ENCODE results near the gene GALNT2. TPM values are rescaled to one million over a fixed set of nuclear protein-coding genes. Genes with fewer than 3 reads are reported as not detected.

Gene GALNT2
- total RNA-seq, 1 experiment from 2014 or later, result 36.3 TPM

GRCh38 chr1:230300322-230301301, 233.6 kb downstream of the GALNT2 start:
- DNase-seq (ENCODE audit: low read depth), result no peak
- in situ Hi-C loops (cut with HindIII; ENCODE audit: low pct_unique_long_range_greater_than_20kb, low sequenced_read_pairs), result no loop called here

GRCh38 chr1:230301322-230301721, 234.3 kb downstream of the GALNT2 start:
- DNase-seq (ENCODE audit: low read depth), result no peak
- in situ Hi-C loops (cut with HindIII; ENCODE audit: low pct_unique_long_range_greater_than_20kb, low sequenced_read_pairs), result no loop called here

GRCh38 chr1:230301822-230302221, 234.8 kb downstream of the GALNT2 start:
- in situ Hi-C loops (cut with HindIII; ENCODE audit: low pct_unique_long_range_greater_than_20kb, low sequenced_read_pairs), result no loop called here
- no peak for DNase-seq (ENCODE audit: low read depth)

- in situ Hi-C loops (cut with HindIII; ENCODE audit: low pct_unique_long_range_greater_than_20kb, low sequenced_read_pairs), result no loop called here
- no peak for DNase-seq (ENCODE audit: low read depth)
Observed at GRCh38 chr1:230303069-230303468, 236.0 kb downstream of the GALNT2 start.

GRCh38 chr1:230303822-230304221, 236.8 kb downstream of the GALNT2 start:
- in situ Hi-C loops (cut with HindIII; ENCODE audit: low pct_unique_long_range_greater_than_20kb, low sequenced_read_pairs), result no loop called here
- DNase-seq (ENCODE audit: low read depth), result no peak

GRCh38 chr1:230306169-230306568, 239.1 kb downstream of the GALNT2 start:
- in situ Hi-C loops (cut with HindIII; ENCODE audit: low pct_unique_long_range_greater_than_20kb, low sequenced_read_pairs), result no loop called here
- DNase-seq (ENCODE audit: low read depth), result no peak

GRCh38 chr1:230307213-230307612, 240.2 kb downstream of the GALNT2 start:
- DNase-seq (ENCODE audit: low read depth), result peak; percentile 63
- in situ Hi-C loops (cut with HindIII; ENCODE audit: low pct_unique_long_range_greater_than_20kb, low sequenced_read_pairs), result no loop called here

- in situ Hi-C loops (cut with HindIII; ENCODE audit: low pct_unique_long_range_greater_than_20kb, low sequenced_read_pairs), result no loop called here
- DNase-seq (ENCODE audit: low read depth), result peak; percentile 82
Observed at GRCh38 chr1:230308039-230308438, 241.0 kb downstream of the GALNT2 start.

- in situ Hi-C loops (cut with HindIII; ENCODE audit: low pct_unique_long_range_greater_than_20kb, low sequenced_read_pairs), result no loop called here
- DNase-seq (ENCODE audit: low read depth), result no peak
Observed at GRCh38 chr1:230308821-230309220, 241.8 kb downstream of the GALNT2 start.

- no peak for DNase-seq (ENCODE audit: low read depth)
- in situ Hi-C loops (cut with HindIII; ENCODE audit: low pct_unique_long_range_greater_than_20kb, low sequenced_read_pairs), result no loop called here
Observed at GRCh38 chr1:230309646-230310177, 242.7 kb downstream of the GALNT2 start.

- peak; percentile 58 for DNase-seq (ENCODE audit: low read depth)
- in situ Hi-C loops (cut with HindIII; ENCODE audit: low pct_unique_long_range_greater_than_20kb, low sequenced_read_pairs), result no loop called here
Observed at GRCh38 chr1:230310381-230311163, 243.5 kb downstream of the GALNT2 start.

- in situ Hi-C loops (cut with HindIII; ENCODE audit: low pct_unique_long_range_greater_than_20kb, low sequenced_read_pairs), result no loop called here
- no peak for DNase-seq (ENCODE audit: low read depth)
Observed at GRCh38 chr1:230312676-230313075, 245.6 kb downstream of the GALNT2 start.

GRCh38 chr1:230313453-230314141, 246.6 kb downstream of the GALNT2 start:
- in situ Hi-C loops (cut with HindIII; ENCODE audit: low pct_unique_long_range_greater_than_20kb, low sequenced_read_pairs), result no loop called here
- DNase-seq (ENCODE audit: low read depth), result no peak

- in situ Hi-C loops (cut with HindIII; ENCODE audit: low pct_unique_long_range_greater_than_20kb, low sequenced_read_pairs), result no loop called here
- DNase-seq (ENCODE audit: low read depth), result no peak
Observed at GRCh38 chr1:230314142-230314470, 247.1 kb downstream of the GALNT2 start.

GRCh38 chr1:230315099-230315498, 248.1 kb downstream of the GALNT2 start:
- in situ Hi-C loops (cut with HindIII; ENCODE audit: low pct_unique_long_range_greater_than_20kb, low sequenced_read_pairs), result no loop called here
- DNase-seq (ENCODE audit: low read depth), result no peak

GRCh38 chr1:230316864-230317745, 250.1 kb downstream of the GALNT2 start:
- in situ Hi-C loops (cut with HindIII; ENCODE audit: low pct_unique_long_range_greater_than_20kb, low sequenced_read_pairs), result no loop called here
- DNase-seq (ENCODE audit: low read depth), result no peak

All from Caki2 (cell line).